Effector memory CD4-positive, alpha-beta T cell (primary cell): ENCODE data around the gene ACOT9.
"Not testable (repeated sequence)": the region's sequence is repeated elsewhere in the genome, so short reads cannot be mapped to it uniquely, and the experiment has no call there.

Experiments used
- DNase-seq, 3 donors: peaks; one replicate each; pipeline ENCODE4 v3.0.0-alpha.2; 2020
- H3K27ac ChIP-seq: 2 replicates; pipeline ENCODE4 v1.7.0; 2013; ENCODE audit warnings: mild to moderate bottlenecking, low read length, moderate library complexity; ENCODE audit not compliant: insufficient read depth, poor library complexity, severe bottlenecking
- H3K27me3 ChIP-seq: replicated peaks from 2 replicates; pipeline ENCODE4 v1.7.0; 2013; ENCODE audit warnings: mild to moderate bottlenecking, low read length; ENCODE audit not compliant: insufficient read depth, control insufficient read depth, poor library complexity, severe bottlenecking
- H3K36me3 ChIP-seq: 2 replicates; pipeline ENCODE4 v1.7.0; 2013; ENCODE audit warnings: mild to moderate bottlenecking, low read length, moderate library complexity; ENCODE audit not compliant: control insufficient read depth, insufficient read depth
- H3K4me1 ChIP-seq: 2 replicates; pipeline ENCODE4 v1.7.0; 2013; ENCODE audit warnings: low read length, mild to moderate bottlenecking; ENCODE audit not compliant: control insufficient read depth, insufficient read depth, poor library complexity, severe bottlenecking
- H3K4me3 ChIP-seq: 2 replicates; pipeline ENCODE4 v1.7.0; 2013; ENCODE audit warnings: low read length, low read depth, mild to moderate bottlenecking; ENCODE audit not compliant: insufficient read depth, poor library complexity, severe bottlenecking
- H3K9me3 ChIP-seq: 2 replicates; pipeline ENCODE4 v1.7.0; 2013; ENCODE audit warnings: mild to moderate bottlenecking, low read length, moderate library complexity; ENCODE audit not compliant: control insufficient read depth

ACOT9 gene

DNA sequence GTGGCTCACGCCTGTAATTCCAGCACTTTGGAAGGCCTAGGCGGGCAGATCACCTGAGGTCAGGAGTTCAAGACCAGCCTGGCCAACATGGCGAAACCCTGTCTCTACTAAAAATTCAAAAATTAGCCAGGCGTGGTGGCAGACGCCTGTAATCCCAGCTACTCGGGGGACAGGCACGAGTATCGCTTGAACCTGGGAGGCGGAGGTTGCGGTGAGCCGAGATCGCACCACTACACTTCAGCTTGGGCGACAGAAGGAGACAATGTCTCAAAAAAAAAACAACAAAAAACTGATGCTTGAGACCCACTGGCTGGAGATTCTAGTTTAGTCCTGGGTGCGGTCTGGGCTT is 521 bp upstream of the ACOT9 start:
- Histone ChIP-seq H3K4me3 (peak overlapping the region; percentile 66), H3K27ac (peak overlapping the region; percentile 60)
- DNase-seq, H3K9me3 ChIP-seq, H3K27me3 ChIP-seq, H3K36me3 ChIP-seq, H3K4me1 ChIP-seq: not testable (repeated sequence)

DNA sequence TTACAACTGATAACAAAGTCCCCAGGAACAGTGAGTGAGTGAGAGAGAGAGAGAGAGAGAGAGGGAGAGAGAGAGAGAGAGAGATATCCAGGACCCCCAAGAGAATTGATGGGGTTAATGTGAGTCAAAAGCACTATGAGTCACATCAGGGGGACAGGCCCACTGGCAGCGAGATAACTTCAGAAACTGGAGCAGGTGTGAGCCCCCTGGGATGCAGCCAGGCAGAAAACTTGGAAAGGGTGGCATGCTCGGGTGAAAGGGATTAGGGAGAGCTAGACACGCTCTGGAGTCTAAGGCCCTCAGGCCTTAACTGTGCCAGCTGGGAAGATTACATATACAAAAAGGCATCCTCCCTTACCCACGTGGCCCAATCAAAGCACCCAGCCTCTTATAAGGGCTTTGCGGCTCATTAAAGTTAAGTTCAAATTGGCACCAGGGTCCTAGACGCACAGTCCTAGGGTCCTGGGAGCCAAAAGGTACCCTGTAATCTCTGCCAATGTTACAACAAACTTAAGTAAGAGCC is 841 bp downstream of the ACOT9 start:
- no peaks in the 10 kb centered on the region for H3K27me3 ChIP-seq
- peak overlapping the region; percentile 60 for H3K27ac ChIP-seq
- no peak for DNase-seq
- H3K36me3 ChIP-seq: no peaks in the 10 kb centered on the region
- peak overlapping the region; percentile 66 for H3K4me3 ChIP-seq
- H3K9me3 ChIP-seq: no peaks in the 10 kb centered on the region
- no peaks in the 10 kb centered on the region for H3K4me1 ChIP-seq

DNA sequence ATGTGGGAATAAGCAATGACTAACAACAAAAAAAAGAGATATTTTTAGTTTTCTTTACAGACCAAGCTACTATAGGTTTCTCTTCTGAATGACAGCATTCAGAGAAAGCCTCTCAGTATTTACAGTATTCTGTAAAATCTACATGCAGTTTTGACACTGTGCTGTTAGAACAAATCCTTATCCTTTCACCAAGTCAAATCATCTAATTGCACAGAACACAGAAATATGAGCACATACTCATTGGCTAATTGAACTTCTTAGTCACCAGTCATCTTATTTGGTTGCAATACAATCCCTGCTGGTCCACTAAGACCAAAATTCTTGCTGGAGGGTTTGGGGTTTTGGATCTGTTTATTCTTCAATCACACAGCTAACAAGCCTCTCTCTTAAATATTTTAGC is 5.7 kb downstream of the ACOT9 start:
- H3K4me1 ChIP-seq: no peaks in the 10 kb centered on the region
- DNase-seq: no peak
- no peak overlapping the region for H3K4me3 ChIP-seq
- H3K27ac ChIP-seq: no peak overlapping the region
- H3K27me3 ChIP-seq: no peaks in the 10 kb centered on the region
- H3K9me3 ChIP-seq: no peaks in the 10 kb centered on the region
- no peaks in the 10 kb centered on the region for H3K36me3 ChIP-seq

DNA sequence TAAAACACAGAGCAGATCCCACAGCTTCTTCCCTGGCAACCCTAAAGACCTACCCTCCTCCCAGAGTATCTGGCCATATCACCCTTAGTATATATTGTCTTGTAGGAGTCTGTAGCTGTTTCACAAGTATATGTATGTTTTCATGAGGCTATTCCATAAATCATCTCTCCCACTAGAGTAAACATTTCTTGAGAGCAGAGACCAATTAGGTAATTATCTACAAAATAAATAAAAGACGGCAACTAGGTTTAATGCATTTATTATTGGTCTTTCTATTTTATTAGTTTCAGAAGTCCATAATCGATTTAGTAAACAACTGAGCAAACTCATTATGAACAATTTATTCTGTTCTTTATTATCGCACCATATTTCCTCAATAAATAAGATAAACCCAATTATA is 7.0 kb downstream of the ACOT9 start:
- H3K9me3 ChIP-seq: no peaks in the 10 kb centered on the region
- DNase-seq: no peak
- H3K27me3 ChIP-seq: no peaks in the 10 kb centered on the region
- H3K27ac ChIP-seq: no peak overlapping the region
- no peaks in the 10 kb centered on the region for H3K4me1 ChIP-seq
- no peak overlapping the region for H3K4me3 ChIP-seq
- H3K36me3 ChIP-seq: peaks cover under 1% of the 10 kb centered on the region

DNA sequence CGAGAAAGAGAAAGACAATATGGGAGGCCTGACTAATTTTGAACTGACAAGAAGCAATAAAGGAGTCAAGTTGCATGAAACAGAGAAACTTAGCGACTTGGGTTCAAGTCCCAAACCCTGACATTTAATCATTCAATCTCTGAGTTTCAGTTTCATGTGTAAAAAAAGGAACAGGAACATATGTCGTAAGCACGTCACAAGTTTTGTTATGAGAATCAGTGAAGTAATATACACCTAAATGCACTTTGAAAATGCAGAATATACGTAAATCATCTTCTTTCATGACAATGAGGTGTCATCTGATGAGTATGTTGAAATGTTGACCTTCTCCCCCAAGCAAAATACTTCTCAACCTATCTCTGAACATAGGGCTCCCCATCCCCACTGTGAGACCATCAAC is 10.4 kb downstream of the ACOT9 start:
- Histone ChIP-seq H3K4me1 (no peaks in the 10 kb centered on the region), H3K36me3 (peaks cover 5% of the 10 kb centered on the region), H3K27ac (no peak overlapping the region), H3K9me3 (no peaks in the 10 kb centered on the region), H3K4me3 (no peak overlapping the region), H3K27me3 (no peaks in the 10 kb centered on the region)
- no peak for DNase-seq

DNA sequence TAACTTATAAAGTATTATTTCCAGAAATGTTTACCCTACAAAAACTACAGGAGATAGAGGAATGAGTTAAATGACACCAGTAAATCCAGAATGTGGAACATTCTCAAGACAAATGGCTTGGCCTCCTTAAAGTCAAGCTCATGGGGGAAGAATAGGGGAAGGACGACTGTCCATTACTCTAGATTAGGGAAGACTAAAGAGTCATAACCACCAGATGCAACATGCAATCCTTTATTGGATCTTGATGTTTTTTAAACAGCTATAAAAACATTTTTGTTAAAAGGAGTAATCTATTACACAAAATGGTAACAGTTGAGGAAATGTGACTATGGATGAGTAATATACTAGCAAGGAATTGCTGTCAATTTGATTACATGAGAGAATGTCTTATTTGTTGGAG is 11.1 kb downstream of the ACOT9 start:
- Histone ChIP-seq H3K27ac (no peak overlapping the region), H3K9me3 (no peaks in the 10 kb centered on the region), H3K36me3 (peaks cover 5% of the 10 kb centered on the region), H3K27me3 (no peaks in the 10 kb centered on the region), H3K4me3 (no peak overlapping the region), H3K4me1 (no peaks in the 10 kb centered on the region)
- no peak for DNase-seq

DNA sequence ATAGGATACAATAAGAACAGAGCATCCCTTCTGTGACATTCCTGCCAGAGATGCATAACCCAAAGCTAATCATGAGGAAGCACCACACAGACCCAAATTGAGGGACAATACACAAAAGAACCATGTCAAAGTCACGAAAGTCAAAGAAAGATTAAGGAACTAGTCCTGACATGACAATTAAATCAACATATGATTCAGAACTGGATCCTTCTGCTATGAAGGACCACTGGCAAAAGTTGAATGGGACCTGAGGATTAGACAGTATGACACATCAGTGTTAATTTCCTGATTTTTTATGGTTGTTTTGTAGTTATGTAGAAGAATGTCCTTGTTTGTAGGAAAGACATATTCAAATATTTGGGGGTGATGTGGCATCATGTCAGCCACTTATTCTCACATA is 13.9 kb downstream of the ACOT9 start:
- Histone ChIP-seq H3K4me1 (no peaks in the 10 kb centered on the region), H3K27me3 (no peaks in the 10 kb centered on the region), H3K9me3 (no peaks in the 10 kb centered on the region), H3K4me3 (no peak overlapping the region), H3K36me3 (peaks cover 5% of the 10 kb centered on the region), H3K27ac (no peak overlapping the region)
- no peak for DNase-seq

DNA sequence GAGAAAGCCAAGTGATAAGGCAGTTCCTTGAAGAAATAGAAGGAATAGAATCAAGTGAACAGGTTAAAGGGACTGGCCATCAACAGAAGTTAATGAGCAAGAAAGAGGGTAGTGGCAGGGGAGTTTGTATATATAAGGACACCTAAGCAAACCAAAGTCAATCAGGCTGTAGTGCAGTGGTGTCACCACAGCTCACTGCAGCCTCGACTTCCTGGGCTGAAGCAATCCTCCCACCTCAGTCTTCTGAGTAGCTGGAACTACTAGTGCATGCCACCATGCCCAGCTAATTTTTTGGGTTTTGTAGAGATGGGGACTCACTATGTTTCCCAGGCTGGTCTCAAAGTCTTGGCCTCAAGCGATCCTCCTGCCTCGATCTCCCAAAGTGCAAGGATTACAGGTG is 15.9 kb downstream of the ACOT9 start:
- Histone ChIP-seq H3K4me1 (no peaks in the 10 kb centered on the region), H3K27ac (no peak overlapping the region), H3K36me3 (peaks cover 11% of the 10 kb centered on the region), H3K4me3 (no peak overlapping the region), H3K9me3 (no peaks in the 10 kb centered on the region), H3K27me3 (no peaks in the 10 kb centered on the region)
- no peak for DNase-seq

DNA sequence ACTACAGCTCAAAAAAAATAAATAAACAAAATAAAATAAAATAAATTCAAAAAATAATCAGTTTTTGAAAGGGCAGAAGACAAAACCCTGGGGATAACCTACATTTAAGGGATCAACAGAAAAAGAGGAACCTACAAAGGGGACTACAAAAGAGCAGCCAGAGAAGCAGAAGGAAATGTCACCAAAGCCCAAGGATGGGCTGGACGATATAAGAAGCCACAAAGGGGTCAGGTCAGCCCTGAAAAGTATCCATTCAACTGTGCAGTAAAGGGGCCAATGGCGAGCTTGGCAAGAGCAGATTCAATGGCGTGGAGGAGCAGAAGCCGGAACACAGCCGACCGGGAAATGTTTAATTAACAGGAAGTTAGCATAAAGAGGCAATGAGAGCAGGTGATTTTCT is 16.9 kb downstream of the ACOT9 start:
- no peak for DNase-seq
- no peaks in the 10 kb centered on the region for H3K4me1 ChIP-seq
- H3K27ac ChIP-seq: no peak overlapping the region
- H3K27me3 ChIP-seq: no peaks in the 10 kb centered on the region
- H3K4me3 ChIP-seq: no peak overlapping the region
- no peaks in the 10 kb centered on the region for H3K9me3 ChIP-seq
- peaks cover 11% of the 10 kb centered on the region for H3K36me3 ChIP-seq

DNA sequence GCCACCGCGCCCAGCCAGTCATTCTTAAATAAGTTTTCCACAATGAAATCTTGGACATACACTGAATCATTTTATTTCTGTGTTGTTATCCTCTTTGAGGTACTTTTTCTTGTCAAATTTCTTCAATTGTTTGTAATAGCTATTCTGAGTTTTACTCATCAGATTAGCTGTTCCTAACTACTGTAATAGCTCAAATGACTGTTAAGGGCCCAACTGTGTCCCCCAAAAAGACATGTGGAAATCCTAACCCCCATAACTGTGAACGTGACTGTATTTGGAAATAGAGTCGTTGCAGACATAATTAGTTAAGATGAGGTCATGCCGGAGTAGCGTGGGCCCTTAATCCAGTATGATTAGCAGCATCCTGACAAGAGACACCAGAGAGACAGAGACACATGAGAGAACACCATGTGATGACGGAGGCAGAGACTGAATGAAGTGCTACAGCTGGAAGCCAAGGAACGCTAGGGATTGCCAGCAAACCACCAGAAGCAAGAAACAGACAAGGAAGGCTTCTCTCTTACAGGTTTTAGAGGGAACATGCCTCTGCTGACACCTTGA is 22.9 kb downstream of the ACOT9 start:
- no peak for DNase-seq
- H3K9me3 ChIP-seq: no peaks in the 10 kb centered on the region
- no peak overlapping the region for H3K27ac ChIP-seq
- no peak overlapping the region for H3K4me3 ChIP-seq
- no peaks in the 10 kb centered on the region for H3K4me1 ChIP-seq
- no peaks in the 10 kb centered on the region for H3K27me3 ChIP-seq
- H3K36me3 ChIP-seq: peaks cover 8% of the 10 kb centered on the region
